OCI-LY7 (cell line): ENCODE measurements around the gene TPRG1L. TPM values are rescaled to one million over a fixed set of nuclear protein-coding genes. Genes with fewer than 3 reads are reported as not detected.
A peak's percentile ranks its signal among the peaks of the same experiment; 100 is the strongest.

Experiments used
- BruUV-seq: library from RNA; stranded (reverse); fragments of 400-500 nt; replicated peaks from 2 replicates; lab custom pipeline; 2021; lab: Mats Ljungman, UMichigan
- CTCF ChIA-PET: fragments of 300-600 bp; sonication (Branson Sonifier 250); formaldehyde crosslinking; loops from one replicate; lab custom pipeline; 2022; ENCODE audit warnings: antibody characterized with exemption; ENCODE audit not compliant: unreplicated experiment; lab: Charles Lee
- POLR2A ChIA-PET: fragments of 300-600 bp; sonication (Branson Sonifier 250); formaldehyde crosslinking; loops from one replicate; lab custom pipeline; 2022; ENCODE audit warnings: antibody characterized with exemption; lab: Charles Lee
- DNase-seq: peaks from one replicate; pipeline ENCODE4 v3.0.0-alpha.2; 2015; ENCODE audit warnings: low spot score
- H2AFZ ChIP-seq: fragments of 200-600 bp; sonication (generic), shearing (Covaris generic); 2 replicates; pipeline ENCODE4 v1.6.1; 2014; ENCODE audit warnings: mild to moderate bottlenecking, antibody characterized with exemption, low read length, moderate library complexity
- H3K27ac ChIP-seq: fragments of 200-600 bp; sonication (generic); 2 replicates; pipeline ENCODE4 v1.5.1; 2014; ENCODE audit warnings: mixed run types, low read depth, mild to moderate bottlenecking, moderate library complexity, low read length, inconsistent platforms; ENCODE audit not compliant: poor library complexity, severe bottlenecking
- H3K36me3 ChIP-seq: fragments of 200-600 bp; sonication (generic); 2 replicates; pipeline ENCODE4 v1.6.1; 2014; ENCODE audit warnings: mild to moderate bottlenecking, antibody characterized with exemption, low read length, moderate library complexity, mixed read lengths; ENCODE audit not compliant: insufficient read depth
- H3K4me1 ChIP-seq: fragments of 200-600 bp; sonication (generic); 2 replicates; pipeline ENCODE4 v1.5.1; 2014; ENCODE audit warnings: mild to moderate bottlenecking, low read length; ENCODE audit not compliant: insufficient read depth, poor library complexity, severe bottlenecking
- H3K4me2 ChIP-seq: fragments of 200-600 bp; sonication (generic); 2 replicates; pipeline ENCODE4 v1.6.1; 2014; ENCODE audit warnings: mild to moderate bottlenecking, low read length
- H3K4me3 ChIP-seq: fragments of 200-600 bp; sonication (generic); 2 replicates; pipeline ENCODE4 v1.5.1; 2014; ENCODE audit warnings: mild to moderate bottlenecking, low read depth, low read length; ENCODE audit not compliant: poor library complexity, severe bottlenecking
- H3K79me2 ChIP-seq: fragments of 200-600 bp; sonication (generic); 2 replicates; pipeline ENCODE4 v1.6.1; 2016; ENCODE audit warnings: low read depth, mild to moderate bottlenecking, low read length, moderate library complexity, mixed read lengths; ENCODE audit not compliant: insufficient read depth
- H3K9me2 ChIP-seq: fragments of 200-600 bp; sonication (generic); 2 replicates; pipeline ENCODE4 v1.6.1; 2016; ENCODE audit warnings: mild to moderate bottlenecking, low read length, mixed read lengths; ENCODE audit not compliant: insufficient read depth
- H3K9me3 ChIP-seq: fragments of 200-600 bp; sonication (generic); 2 replicates; pipeline ENCODE4 v1.6.1; 2014; ENCODE audit warnings: mild to moderate bottlenecking, mixed run types, low read length, mixed read lengths
- H4K20me1 ChIP-seq: fragments of 200-600 bp; sonication (generic); 2 replicates; pipeline ENCODE4 v1.6.1; 2014; ENCODE audit warnings: mild to moderate bottlenecking, antibody characterized with exemption, low read length, moderate library complexity, mixed read lengths; ENCODE audit not compliant: insufficient read depth
- EZH2phosphoT487 ChIP-seq: fragments of 200-600 bp; sonication (generic); IDR thresholded peaks from 2 replicates; pipeline ENCODE4 v1.6.1; 2018; ENCODE audit warnings: low read depth, borderline replicate concordance, mild to moderate bottlenecking, mixed run types, antibody characterized with exemption, low read length, moderate library complexity, mixed read lengths
- intact Hi-C: fragments of 100-400 bp; cut with micrococcal nuclease; formaldehyde crosslinking; loops from one replicate; pipeline ENCODE4 v1.10.0; 2022; ENCODE audit not compliant: unreplicated experiment
- total RNA-seq, 2 experiments: library from RNA; depleted of rRNA in 1 of 2; stranded (reverse); fragments of >200 nt in 1 of 2; shearing (Covaris generic) in 1 of 2; gene quantifications; 2 replicates each; pipeline ENCODE4 v1.2.3, GENCODE V29; 2014 to 2022
- TF ChIP-seq, protein P1 (sequence below): fragments of 200-600 bp; sonication (generic); conservative IDR thresholded peaks from 2 replicates; pipeline ENCODE4 v1.5.1; 2014; ENCODE audit warnings: mild to moderate bottlenecking, antibody characterized with exemption, low read length, moderate library complexity, mixed read lengths

The TPRG1L gene
- total RNA-seq, 2 experiments from 2014 or later: 3.1 to 6.8 TPM

DNA sequence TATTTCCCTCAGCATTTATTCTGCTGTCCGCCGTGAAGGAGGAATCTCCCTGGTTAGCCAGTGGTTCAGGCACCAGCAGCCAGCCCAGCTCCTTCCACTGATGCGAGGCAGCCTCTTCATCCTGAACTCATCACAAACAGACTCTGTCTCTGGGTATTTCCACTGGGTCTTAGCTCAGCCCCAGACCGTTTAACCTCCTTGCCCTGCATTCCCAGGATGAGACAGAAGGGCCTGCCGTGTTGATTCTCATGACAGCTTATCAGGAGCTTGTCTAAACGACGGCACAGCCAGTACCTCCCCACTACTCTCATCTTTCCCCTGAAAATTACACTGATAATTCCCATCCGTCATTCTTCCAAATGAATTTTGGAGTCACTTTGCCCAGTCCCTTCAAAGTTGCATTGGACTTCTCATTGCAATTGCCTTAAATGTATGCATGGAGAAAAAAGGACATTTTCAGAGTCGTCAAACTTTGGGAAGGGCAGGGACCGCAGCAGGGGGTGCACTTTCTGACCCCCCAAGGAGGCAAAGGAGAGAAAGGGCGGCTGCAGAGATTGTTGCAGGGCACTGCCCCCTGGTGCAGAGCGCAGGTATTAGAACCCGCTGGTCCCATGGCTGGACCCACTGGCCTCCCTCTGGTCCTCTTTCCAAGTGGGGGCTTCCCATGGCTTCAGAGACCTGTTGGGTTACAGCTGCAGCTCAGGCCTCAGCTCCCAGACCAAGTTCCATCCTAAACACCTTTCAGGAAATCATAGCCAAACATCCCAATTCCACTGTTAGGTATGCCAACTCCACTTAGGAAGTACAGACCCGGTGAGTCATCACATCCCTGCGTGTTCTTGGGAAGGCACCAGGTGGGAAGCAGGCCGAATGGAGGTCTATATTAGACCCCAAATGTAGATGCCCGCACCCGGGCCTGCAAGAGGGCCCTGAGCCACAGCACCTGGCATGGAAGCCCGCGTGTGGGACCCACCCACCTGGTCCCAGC lies 9.8 kb upstream of the TPRG1L start:
- no TSS peak for BruUV-seq
- DNase-seq: peak; percentile 18
- H3K9me3 ChIP-seq: no peaks in the 10 kb centered on the region
- CTCF ChIA-PET: no interaction called here
- intact Hi-C loops: loop anchor here (1.0 kb wide), 1 partner anchor 50 kb away; no protein-coding TSS in a partner anchor
- no peaks in the 10 kb centered on the region for H4K20me1 ChIP-seq
- no peaks in the 10 kb centered on the region for H3K9me2 ChIP-seq
- H3K36me3 ChIP-seq: no peaks in the 10 kb centered on the region
- TF ChIP-seq, protein P1, sequence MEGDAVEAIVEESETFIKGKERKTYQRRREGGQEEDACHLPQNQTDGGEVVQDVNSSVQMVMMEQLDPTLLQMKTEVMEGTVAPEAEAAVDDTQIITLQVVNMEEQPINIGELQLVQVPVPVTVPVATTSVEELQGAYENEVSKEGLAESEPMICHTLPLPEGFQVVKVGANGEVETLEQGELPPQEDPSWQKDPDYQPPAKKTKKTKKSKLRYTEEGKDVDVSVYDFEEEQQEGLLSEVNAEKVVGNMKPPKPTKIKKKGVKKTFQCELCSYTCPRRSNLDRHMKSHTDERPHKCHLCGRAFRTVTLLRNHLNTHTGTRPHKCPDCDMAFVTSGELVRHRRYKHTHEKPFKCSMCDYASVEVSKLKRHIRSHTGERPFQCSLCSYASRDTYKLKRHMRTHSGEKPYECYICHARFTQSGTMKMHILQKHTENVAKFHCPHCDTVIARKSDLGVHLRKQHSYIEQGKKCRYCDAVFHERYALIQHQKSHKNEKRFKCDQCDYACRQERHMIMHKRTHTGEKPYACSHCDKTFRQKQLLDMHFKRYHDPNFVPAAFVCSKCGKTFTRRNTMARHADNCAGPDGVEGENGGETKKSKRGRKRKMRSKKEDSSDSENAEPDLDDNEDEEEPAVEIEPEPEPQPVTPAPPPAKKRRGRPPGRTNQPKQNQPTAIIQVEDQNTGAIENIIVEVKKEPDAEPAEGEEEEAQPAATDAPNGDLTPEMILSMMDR: peak; percentile 77
- no peak for TF ChIP-seq EZH2phosphoT487
- no peak overlapping the region for H2AFZ ChIP-seq
- H3K4me2 ChIP-seq: no peak overlapping the region
- H3K4me3 ChIP-seq: no peak overlapping the region
- no peak overlapping the region for H3K27ac ChIP-seq
- H3K4me1 ChIP-seq: peaks cover 4% of the 10 kb centered on the region
- H3K79me2 ChIP-seq: no peaks in the 10 kb centered on the region
- POLR2A ChIA-PET: interaction anchor here (0.5 kb wide), 1 partner anchor 51 kb away, joined by 5 read pairs; no protein-coding TSS in a partner anchor

DNA sequence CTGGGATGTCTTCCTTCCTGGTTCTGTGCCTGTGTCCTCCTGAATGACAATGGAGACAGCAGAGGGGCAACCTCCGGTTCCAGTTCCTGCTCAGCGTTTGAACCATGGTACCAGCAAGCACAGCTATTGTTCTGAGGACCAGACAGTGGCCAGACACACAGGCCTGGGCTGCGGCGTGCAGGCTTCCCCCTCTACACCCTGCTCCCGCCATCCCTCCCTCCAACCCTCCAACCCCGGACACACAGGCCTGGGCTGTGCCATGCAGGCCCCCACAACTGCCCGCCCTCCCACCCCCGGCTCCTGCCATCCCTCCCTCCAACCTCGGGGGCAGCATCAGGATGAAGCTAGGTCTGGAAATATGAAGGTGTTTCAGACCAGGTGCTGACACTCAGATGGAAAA lies 8.0 kb upstream of the TPRG1L start:
- TF ChIP-seq, protein P1: no peak
- no peak for TF ChIP-seq EZH2phosphoT487
- no TSS peak for BruUV-seq
- no peaks in the 10 kb centered on the region for H3K36me3 ChIP-seq
- peaks cover 4% of the 10 kb centered on the region for H3K4me1 ChIP-seq
- no peaks in the 10 kb centered on the region for H3K79me2 ChIP-seq
- H3K27ac ChIP-seq: no peak overlapping the region
- no peak overlapping the region for H2AFZ ChIP-seq
- no peaks in the 10 kb centered on the region for H4K20me1 ChIP-seq
- no peak overlapping the region for H3K4me3 ChIP-seq
- no peak overlapping the region for H3K4me2 ChIP-seq
- POLR2A ChIA-PET: interaction anchor here (0.6 kb wide), 1 partner anchor 12 kb away, joined by 3 read pairs; no protein-coding TSS in a partner anchor
- CTCF ChIA-PET: interaction anchor here (0.6 kb wide), 2 partner anchors 58 to 347 kb away, joined by 4 to 10 read pairs; no protein-coding TSS in a partner anchor
- intact Hi-C loops: no loop called here
- DNase-seq: no peak
- H3K9me3 ChIP-seq: no peaks in the 10 kb centered on the region
- no peaks in the 10 kb centered on the region for H3K9me2 ChIP-seq
